Left ventricle myocardium inferior (tissue), 1 donor: Measurements from ENCODE around the gene DNAJC24. TPM values are rescaled to one million over a fixed set of nuclear protein-coding genes. Genes with fewer than 3 reads are reported as not detected.

ENCODE experiments used
- DNase-seq: peaks from one replicate; pipeline ENCODE4 v3.0.0-alpha.2; 2020
- H3K27ac ChIP-seq: fragments of 200-600 bp; replicated peaks from 2 replicates; pipeline ENCODE4 v1.8.0; 2021
- H3K27me3 ChIP-seq: fragments of 200-600 bp; 2 replicates; pipeline ENCODE4 v1.8.0; 2021; ENCODE audit warnings: low read depth
- H3K36me3 ChIP-seq: fragments of 200-600 bp; 2 replicates; pipeline ENCODE4 v1.8.0; 2021
- H3K4me1 ChIP-seq: fragments of 200-600 bp; 2 replicates; pipeline ENCODE4 v1.8.0; 2021
- H3K4me3 ChIP-seq: fragments of 200-600 bp; 2 replicates; pipeline ENCODE4 v1.8.0; 2021; ENCODE audit warnings: mild to moderate bottlenecking, moderate library complexity
- H3K9me3 ChIP-seq: fragments of 200-600 bp; replicated peaks from 2 replicates; pipeline ENCODE4 v1.8.0; 2021
- intact Hi-C: fragments of 100-400 bp; cut with micrococcal nuclease; formaldehyde crosslinking; loops from one replicate; pipeline ENCODE4 v1.11.0; 2022
- total RNA-seq: library from RNA; stranded (reverse); fragmentation: NEBNext Ultra II Directional; extraction: Animal tissue kit (Norgen Biotek cat#: 25700); gene quantifications from one replicate; pipeline ENCODE4 v1.2.1, GENCODE V29; 2021
- TF ChIP-seq, protein P1 (sequence below): fragments of 200-600 bp; IDR thresholded peaks from 2 replicates; pipeline ENCODE4 v1.8.0; 2021; ENCODE audit warnings: antibody characterized with exemption, mild to moderate bottlenecking, borderline replicate concordance
- donor health status: DM: no; HTN: yes; CAD: no; lungs with severe emphysema.

DNAJC24 gene
- total RNA-seq, 1 donor from 2014 or later: 22.9 TPM

DNA sequence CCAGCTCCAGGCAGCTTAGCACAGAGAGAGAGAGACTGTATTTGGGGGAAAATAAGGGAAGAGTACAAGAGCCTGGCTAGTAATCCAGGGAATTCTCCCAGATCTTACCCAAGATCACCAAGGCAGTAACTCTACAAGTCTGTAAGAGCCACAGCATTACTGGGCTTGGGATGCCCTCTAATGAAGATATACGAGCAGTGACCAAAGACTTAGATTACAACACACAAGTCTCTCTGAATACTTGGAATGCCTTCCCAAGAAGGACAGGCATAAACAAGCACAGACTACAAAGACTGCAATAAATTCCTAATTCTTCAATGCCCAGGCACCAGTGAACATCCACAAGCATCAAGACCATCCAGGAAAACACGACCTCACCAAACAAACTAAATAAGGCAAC is 17.7 kb downstream of the DNAJC24 start:
- DNase-seq: no peak
- intact Hi-C loops: no loop called here
- H3K9me3 ChIP-seq: no peaks in the 10 kb centered on the region
- H3K4me3 ChIP-seq: no peak overlapping the region
- H3K4me1 ChIP-seq: no peaks in the 10 kb centered on the region
- TF ChIP-seq, protein P1, sequence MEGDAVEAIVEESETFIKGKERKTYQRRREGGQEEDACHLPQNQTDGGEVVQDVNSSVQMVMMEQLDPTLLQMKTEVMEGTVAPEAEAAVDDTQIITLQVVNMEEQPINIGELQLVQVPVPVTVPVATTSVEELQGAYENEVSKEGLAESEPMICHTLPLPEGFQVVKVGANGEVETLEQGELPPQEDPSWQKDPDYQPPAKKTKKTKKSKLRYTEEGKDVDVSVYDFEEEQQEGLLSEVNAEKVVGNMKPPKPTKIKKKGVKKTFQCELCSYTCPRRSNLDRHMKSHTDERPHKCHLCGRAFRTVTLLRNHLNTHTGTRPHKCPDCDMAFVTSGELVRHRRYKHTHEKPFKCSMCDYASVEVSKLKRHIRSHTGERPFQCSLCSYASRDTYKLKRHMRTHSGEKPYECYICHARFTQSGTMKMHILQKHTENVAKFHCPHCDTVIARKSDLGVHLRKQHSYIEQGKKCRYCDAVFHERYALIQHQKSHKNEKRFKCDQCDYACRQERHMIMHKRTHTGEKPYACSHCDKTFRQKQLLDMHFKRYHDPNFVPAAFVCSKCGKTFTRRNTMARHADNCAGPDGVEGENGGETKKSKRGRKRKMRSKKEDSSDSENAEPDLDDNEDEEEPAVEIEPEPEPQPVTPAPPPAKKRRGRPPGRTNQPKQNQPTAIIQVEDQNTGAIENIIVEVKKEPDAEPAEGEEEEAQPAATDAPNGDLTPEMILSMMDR: no peak
- no peaks in the 10 kb centered on the region for H3K36me3 ChIP-seq
- H3K27ac ChIP-seq: no peak overlapping the region
- no peaks in the 10 kb centered on the region for H3K27me3 ChIP-seq

DNA sequence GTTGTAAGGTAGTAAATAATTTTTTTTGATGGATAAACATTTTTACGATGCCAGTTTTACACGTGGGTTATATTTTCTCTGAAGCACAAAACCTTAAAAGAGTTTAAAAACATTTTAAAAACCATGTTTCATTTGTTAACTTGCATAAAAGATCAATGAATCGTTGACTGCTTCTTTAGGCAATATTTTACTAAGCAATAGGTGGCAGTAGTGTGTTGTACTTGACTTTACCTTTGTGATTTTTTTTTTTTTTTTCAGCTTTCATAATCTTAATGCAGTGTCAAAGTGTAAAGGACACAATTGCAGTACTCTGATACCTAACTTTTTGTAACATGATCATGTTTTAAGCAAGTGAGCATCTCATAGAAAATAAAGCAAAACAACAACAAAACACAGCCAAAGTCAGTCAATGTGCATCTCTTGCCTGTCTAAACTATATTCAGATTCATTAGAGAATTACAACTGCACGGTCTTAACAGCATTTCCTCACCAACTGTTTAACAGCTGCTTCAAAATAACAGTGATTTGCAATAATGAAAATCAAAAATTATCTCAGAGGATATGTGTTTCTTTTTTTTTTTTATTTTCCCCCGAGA is 27.7 kb downstream of the DNAJC24 start:
- intact Hi-C loops: no loop called here
- Histone ChIP-seq H3K9me3 (peaks cover 24% of the 10 kb centered on the region), H3K27ac (no peak overlapping the region), H3K27me3 (no peaks in the 10 kb centered on the region), H3K4me1 (no peaks in the 10 kb centered on the region), H3K4me3 (no peak overlapping the region), H3K36me3 (peaks cover 9% of the 10 kb centered on the region)
- no peak for DNase-seq
- TF ChIP-seq, protein P1: peak; percentile 70

DNA sequence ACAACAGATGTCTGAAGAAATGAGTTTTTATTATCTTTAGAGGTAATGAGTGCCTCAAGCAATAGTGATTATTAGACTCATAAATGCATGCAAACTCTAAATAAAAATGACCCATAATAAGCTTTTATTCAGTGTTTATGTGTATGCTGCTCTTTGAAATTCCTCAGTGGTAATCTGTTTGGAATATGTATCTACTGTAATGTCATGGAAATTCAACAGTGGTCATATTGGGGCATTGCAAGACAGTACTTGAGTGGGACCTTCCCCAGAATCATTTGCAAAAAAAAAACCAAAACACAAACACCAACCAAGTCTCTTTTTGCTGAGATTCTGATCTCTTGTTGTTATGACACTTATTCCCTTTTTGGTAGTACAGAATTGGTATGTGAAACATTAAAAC is 35.0 kb downstream of the DNAJC24 start:
- intact Hi-C loops: no loop called here
- TF ChIP-seq, protein P1: no peak
- no peak for DNase-seq
- no peaks in the 10 kb centered on the region for H3K27me3 ChIP-seq
- H3K27ac ChIP-seq: no peak overlapping the region
- no peak overlapping the region for H3K4me3 ChIP-seq
- peaks cover 5% of the 10 kb centered on the region for H3K4me1 ChIP-seq
- peaks cover 8% of the 10 kb centered on the region for H3K9me3 ChIP-seq
- H3K36me3 ChIP-seq: peaks cover 9% of the 10 kb centered on the region

DNA sequence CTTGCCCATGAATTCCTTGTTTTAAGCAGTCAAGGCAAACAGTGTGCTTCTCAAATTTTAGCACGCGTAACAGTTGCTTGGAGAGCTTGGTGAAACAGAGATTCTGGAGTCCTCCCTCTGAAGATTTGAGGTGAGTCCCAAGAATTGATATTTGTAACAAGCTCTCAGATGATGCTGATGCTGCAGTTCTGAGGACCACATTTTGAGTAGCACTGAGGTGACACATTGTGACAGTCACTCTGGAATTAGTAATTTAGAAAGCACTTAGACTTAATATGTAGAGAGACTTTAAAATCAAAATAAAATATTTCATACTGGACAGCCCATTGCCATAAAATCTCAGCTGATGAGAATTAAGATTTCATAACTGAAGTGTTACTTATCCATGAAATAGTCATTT is 38.5 kb downstream of the DNAJC24 start:
- Histone ChIP-seq H3K36me3 (peaks cover 5% of the 10 kb centered on the region), H3K4me3 (no peak overlapping the region), H3K4me1 (peaks cover 5% of the 10 kb centered on the region), H3K27ac (no peak overlapping the region), H3K27me3 (no peaks in the 10 kb centered on the region), H3K9me3 (peaks cover 9% of the 10 kb centered on the region)
- TF ChIP-seq, protein P1: no peak
- intact Hi-C loops: no loop called here
- DNase-seq: no peak

DNA sequence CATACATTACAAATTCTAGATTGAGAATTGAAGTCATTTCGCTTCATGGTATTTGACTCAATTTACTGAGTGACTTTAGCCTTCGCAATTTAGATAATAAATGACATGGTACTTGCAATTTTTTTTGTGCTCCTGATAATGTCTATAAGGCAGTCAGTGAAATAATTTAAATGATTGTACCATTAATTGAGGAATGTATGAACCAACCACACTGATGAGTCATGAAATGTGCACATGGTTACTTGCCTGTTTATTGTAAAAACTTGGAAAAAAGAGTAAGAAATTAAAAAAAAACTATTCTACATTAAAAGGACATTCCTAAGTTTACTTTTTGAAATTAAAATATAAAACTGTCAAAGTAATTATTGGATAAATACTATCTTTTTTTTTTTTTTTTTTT is 43.3 kb downstream of the DNAJC24 start:
- Histone ChIP-seq H3K4me1 (no peaks in the 10 kb centered on the region), H3K4me3 (no peak overlapping the region), H3K27me3 (no peaks in the 10 kb centered on the region), H3K27ac (no peak overlapping the region), H3K36me3 (peaks cover 18% of the 10 kb centered on the region), H3K9me3 (peaks cover 9% of the 10 kb centered on the region)
- no peak for DNase-seq
- intact Hi-C loops: no loop called here
- TF ChIP-seq, protein P1: no peak
